ENCODE measurements around the gene CMTM8.
"Not testable (repeated sequence)": the region's sequence is repeated elsewhere in the genome, so short reads cannot be mapped to it uniquely, and the experiment has no call there.

The CMTM8 gene

GRCh38 chr3:32381922-32382321 is 143.4 kb downstream of the CMTM8 start:
- Histone ChIP-seq H3K4me3 (ENCODE audit: low read depth, low read length) (no peak overlapping the region), H3K36me3 (no peaks in the 10 kb centered on the region), H3K4me1 (no peaks in the 10 kb centered on the region; the same call in 1 of the 2 replicates), H3K9me3 (no peaks in the 10 kb centered on the region), H3K27me3 (no peaks in the 10 kb centered on the region)
- no peak for DNase-seq
- TF ChIP-seq CTCF (IDR thresholded peaks at IDR 0.05; ENCODE audit: low read depth, low read length) = no peak

DNA sequence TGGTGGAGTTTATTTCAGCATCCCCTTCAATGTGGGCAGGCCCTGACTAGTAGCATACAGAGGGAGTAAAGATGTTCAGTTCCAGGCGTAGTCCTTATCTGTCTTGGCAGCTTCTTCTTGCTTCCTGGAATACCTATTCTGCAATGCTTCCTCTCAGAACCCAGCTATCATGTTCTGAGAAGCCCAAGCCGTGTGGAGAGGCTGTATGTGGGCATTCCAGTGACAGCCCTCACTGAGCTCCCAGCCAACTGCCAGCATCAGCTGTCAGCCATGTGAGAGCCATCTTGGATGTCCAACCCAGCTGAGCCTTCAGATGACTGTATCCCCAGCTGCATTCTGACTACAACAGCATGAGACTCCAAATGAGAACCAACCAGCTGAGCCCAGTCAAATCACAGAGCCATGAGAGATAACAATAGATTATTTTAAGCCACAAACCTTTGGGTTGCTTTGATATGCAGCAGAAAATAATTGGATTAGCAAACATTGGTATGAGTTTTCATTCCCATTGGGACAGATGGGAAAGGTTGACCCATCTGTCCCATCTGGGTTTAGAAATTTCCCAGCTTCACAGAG is 144.7 kb downstream of the CMTM8 start:
- H3K4me3 ChIP-seq (ENCODE audit: low read depth, low read length) = no peak overlapping the region
- TF ChIP-seq CTCF (IDR thresholded peaks at IDR 0.05; ENCODE audit: low read depth, low read length) = no peak
- no peaks in the 10 kb centered on the region for H3K27me3 ChIP-seq
- no peaks in the 10 kb centered on the region; the same call in 1 of the 2 replicates for H3K4me1 ChIP-seq
- DNase-seq = no peak
- no peaks in the 10 kb centered on the region for H3K36me3 ChIP-seq
- H3K9me3 ChIP-seq = no peaks in the 10 kb centered on the region

DNA sequence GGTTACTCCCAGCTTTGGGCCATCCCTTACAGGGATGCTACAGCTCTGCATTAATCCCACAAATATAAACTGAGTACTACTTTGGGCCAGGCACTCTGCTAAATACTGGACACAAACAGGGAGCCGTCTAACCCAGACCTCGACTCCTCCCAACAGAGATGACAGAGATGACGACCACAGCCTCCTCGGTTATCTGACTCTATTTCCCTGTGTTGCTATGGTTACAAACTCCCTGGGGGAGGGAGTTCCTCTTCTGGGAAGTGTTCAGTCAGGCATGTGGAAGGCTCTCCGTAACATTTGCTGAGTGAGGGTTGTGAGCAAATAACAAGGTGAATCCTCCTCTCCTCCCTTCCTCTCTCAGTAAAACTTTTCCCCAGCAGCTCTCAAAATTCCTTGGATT is 146.5 kb downstream of the CMTM8 start:
- H3K4me3 ChIP-seq (ENCODE audit: low read depth, low read length) = peak overlapping the region; percentile 9; the same call in 1 of the 2 replicates
- H3K9me3 ChIP-seq = no peaks in the 10 kb centered on the region
- no peaks in the 10 kb centered on the region for H3K36me3 ChIP-seq
- no peak for TF ChIP-seq CTCF (IDR thresholded peaks at IDR 0.05; ENCODE audit: low read depth, low read length)
- H3K4me1 ChIP-seq = no peaks in the 10 kb centered on the region; the same call in 1 of the 2 replicates
- H3K27me3 ChIP-seq = no peaks in the 10 kb centered on the region
- peak; percentile 69 for DNase-seq

GRCh38 chr3:32387512-32387911 is 149.0 kb downstream of the CMTM8 start:
- no peak overlapping the region for H3K4me3 ChIP-seq (ENCODE audit: low read depth, low read length)
- no peaks in the 10 kb centered on the region for H3K27me3 ChIP-seq
- no peaks in the 10 kb centered on the region; the same call in 1 of the 2 replicates for H3K4me1 ChIP-seq
- no peak for TF ChIP-seq CTCF (IDR thresholded peaks at IDR 0.05; ENCODE audit: low read depth, low read length)
- no peak for DNase-seq
- H3K36me3 ChIP-seq = no peaks in the 10 kb centered on the region
- H3K9me3 ChIP-seq = no peaks in the 10 kb centered on the region

DNA sequence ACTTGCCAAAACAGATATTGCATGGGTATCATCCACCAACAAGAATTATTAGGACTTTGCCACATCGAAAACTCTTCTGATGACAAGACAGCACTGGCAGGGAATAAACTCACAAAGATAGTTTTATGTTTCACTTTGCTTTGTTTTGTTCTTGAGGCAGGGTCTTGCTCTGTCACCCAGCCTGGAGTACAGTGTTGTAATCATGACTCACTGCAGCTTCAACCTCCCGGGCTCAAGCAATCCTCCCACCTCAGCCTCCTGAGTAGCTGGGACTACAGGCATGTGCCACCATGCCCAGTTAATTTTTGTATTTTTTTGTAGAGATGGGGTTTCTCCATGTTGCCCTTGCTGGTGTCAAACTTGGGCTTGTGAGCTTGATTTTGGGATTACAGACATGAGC is 151.1 kb downstream of the CMTM8 start:
- not testable (repeated sequence) for DNase-seq; H3K27me3 ChIP-seq; H3K9me3 ChIP-seq; H3K36me3 ChIP-seq; H3K4me3 ChIP-seq (ENCODE audit: low read depth, low read length); H3K4me1 ChIP-seq

DNA sequence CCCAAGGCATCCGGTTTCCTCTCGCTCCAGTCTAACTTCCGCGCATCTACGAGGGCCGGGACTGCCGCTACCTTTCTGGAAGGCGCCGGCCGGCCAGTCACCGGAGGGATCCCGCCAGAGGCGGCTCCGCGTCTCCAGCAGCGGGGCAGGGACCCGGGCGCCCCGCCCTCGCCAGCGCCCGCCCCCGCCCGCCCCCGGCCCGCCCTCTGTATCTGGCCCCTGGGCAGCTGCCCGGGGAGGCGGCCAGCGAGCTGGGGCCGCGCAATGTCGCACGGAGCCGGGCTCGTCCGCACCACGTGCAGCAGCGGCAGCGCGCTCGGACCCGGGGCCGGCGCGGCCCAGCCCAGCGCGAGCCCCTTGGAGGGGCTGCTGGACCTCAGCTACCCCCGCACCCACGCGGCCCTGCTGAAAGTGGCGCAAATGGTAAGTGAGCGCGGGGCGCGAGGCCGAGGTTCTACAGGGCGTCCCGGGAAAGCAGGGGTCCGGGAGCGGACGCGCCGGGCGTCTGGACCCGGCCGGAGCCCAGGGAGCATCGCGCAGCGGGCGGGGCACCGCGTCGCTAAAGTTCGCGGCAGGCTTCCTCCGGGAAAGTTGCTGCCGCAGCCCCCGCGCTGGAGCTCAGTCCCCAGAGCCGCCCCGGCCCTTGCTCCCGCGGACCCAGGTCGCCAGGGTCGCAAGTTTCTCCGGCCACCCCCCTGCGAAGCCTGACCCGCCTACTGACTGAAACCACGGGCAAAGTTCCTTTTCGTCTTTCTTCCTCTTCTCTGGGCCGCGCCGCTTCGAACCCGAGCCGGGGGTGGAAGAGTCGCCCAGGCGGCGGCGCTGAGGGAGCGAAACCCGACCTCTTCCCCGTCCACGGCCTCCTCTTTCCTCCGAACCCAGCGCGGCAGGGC is 153.4 kb downstream of the CMTM8 start, which contains the start of gene CMTM7:
Gene CMTM7, plus strand, starts transcription at position 211 of the 893 bp plus-strand sequence. Its CDS starts 54 bp downstream, at position 265.
- Histone ChIP-seq H3K4me3 (ENCODE audit: low read depth, low read length) (peak within 1 kb of the TSS; percentile 72), H3K27me3 (no peaks in the 10 kb centered on the region), H3K4me1 (no peaks in the 10 kb centered on the region), H3K9me3 (no peaks in the 10 kb centered on the region), H3K36me3 (no peaks in the 10 kb centered on the region)
- peak; percentile 61 for DNase-seq
- no peak for TF ChIP-seq CTCF (IDR thresholded peaks at IDR 0.05; ENCODE audit: low read depth, low read length)
